ENCODE results near the gene NBPF26. TPM values are rescaled to one million over a fixed set of nuclear protein-coding genes. Genes with fewer than 3 reads are reported as not detected.
A peak's percentile ranks its signal among the peaks of the same experiment; 100 is the strongest.
"Not testable (repeated sequence)": the region's sequence is repeated elsewhere in the genome, so short reads cannot be mapped to it uniquely, and the experiment has no call there.

Gene NBPF26
- total and polyA plus RNA-seq, 12 donors, result 1.6 to 21.2 (median 9.6) TPM

DNA sequence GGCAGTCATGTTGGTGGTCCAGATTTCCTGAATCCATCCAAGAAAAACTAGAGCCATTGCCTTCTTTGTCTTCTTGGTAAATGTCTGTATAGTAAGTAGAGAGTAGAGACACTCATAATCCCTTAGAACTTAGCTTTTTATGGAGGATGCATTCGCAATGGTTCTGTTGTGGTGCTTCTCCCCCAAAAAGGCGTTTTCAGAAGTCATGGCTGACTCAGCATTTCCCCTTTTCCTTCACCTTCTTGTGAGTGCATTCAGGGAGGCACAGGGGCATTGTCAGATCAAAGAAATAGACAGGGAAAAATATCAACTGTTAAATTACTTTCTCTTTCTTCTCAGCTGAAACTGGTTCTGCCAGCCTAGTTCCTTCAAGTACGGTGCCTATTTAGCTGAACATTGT, 45.3 kb downstream of the NBPF26 start:
- H3K36me3 ChIP-seq; DNase-seq; ATAC-seq; H3K9me3 ChIP-seq; H3K4me3 ChIP-seq; intact Hi-C loops (cut with DNase I); H3K27ac ChIP-seq; H3K4me1 ChIP-seq; H3K27me3 ChIP-seq: not testable (repeated sequence)
- 58 to 89% methylated on average over 2 of the region's 3 CpGs for WGBS, 2 donors

GRCh38 chr1:120805452-120805851, 81.7 kb downstream of the NBPF26 start:
- H3K9me3 ChIP-seq; H3K27me3 ChIP-seq; H3K27ac ChIP-seq; H3K36me3 ChIP-seq; ATAC-seq; H3K4me1 ChIP-seq; intact Hi-C loops (cut with DNase I); H3K4me3 ChIP-seq: not testable (repeated sequence)
- DNase-seq, result peak in 1 of 2 donors; percentile 3
- 27 to 51% methylated on average over 7 of the region's 7 CpGs for WGBS, 2 donors

DNA sequence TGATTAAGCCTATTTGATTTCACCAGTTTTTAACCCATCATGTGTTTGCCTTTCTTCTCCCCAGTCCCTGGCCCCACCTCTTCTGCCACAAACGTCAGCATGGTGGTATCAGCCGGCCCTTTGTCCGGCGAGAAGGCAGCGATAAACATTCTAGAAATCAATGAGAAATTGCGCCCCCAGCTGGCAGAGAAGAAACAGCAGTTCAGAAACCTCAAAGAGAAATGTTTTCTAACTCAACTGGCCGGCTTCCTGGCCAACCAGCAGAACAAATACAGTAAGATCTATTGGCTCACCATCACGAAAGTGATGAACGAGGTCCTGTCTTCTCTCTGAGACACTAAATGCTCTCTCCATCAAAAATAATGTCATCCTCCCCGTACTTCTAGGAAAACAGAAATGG, 88.1 kb downstream of the NBPF26 start:
- peaks cover 0 to 14% (median 0%) of the 10 kb centered on the region in 9 donors for H3K36me3 ChIP-seq
- peak in 7 of 9 donors; percentile 13 to 54 (median 47) for TF ChIP-seq CTCF (IDR thresholded peaks at IDR 0.05)
- H3K27ac ChIP-seq; H3K9me3 ChIP-seq; H3K27me3 ChIP-seq; intact Hi-C loops (cut with DNase I); ATAC-seq; H3K4me3 ChIP-seq; H3K4me1 ChIP-seq: not testable (repeated sequence)
- peak; percentile 13 for DNase-seq
- WGBS, 2 donors, result 10% methylated on average over 10 of the region's 10 CpGs; no CpG with 5 or more reads in 1 of the 2 donors

GRCh38 chr1:120825051-120825450, 101.3 kb downstream of the NBPF26 start:
- H3K4me3 ChIP-seq; H3K4me1 ChIP-seq; DNase-seq; H3K9me3 ChIP-seq; intact Hi-C loops (cut with DNase I); H3K27me3 ChIP-seq; ATAC-seq; H3K27ac ChIP-seq: not testable (repeated sequence)
- no CpG with 5 or more reads among the region's 4 CpGs for WGBS, 2 donors
- peaks cover 0 to 11% (median 0%) of the 10 kb centered on the region in 9 donors for H3K36me3 ChIP-seq

GRCh38 chr1:120826623-120827022, 102.9 kb downstream of the NBPF26 start:
- H3K27me3 ChIP-seq; DNase-seq; H3K4me3 ChIP-seq; intact Hi-C loops (cut with DNase I); H3K27ac ChIP-seq; H3K4me1 ChIP-seq; ATAC-seq; H3K9me3 ChIP-seq: not testable (repeated sequence)
- H3K36me3 ChIP-seq, result peaks cover 0 to 11% (median 0%) of the 10 kb centered on the region in 9 donors
- WGBS, 2 donors, result 80% methylated on average over 1 of the region's 4 CpGs; no CpG with 5 or more reads in 1 of the 2 donors

DNA sequence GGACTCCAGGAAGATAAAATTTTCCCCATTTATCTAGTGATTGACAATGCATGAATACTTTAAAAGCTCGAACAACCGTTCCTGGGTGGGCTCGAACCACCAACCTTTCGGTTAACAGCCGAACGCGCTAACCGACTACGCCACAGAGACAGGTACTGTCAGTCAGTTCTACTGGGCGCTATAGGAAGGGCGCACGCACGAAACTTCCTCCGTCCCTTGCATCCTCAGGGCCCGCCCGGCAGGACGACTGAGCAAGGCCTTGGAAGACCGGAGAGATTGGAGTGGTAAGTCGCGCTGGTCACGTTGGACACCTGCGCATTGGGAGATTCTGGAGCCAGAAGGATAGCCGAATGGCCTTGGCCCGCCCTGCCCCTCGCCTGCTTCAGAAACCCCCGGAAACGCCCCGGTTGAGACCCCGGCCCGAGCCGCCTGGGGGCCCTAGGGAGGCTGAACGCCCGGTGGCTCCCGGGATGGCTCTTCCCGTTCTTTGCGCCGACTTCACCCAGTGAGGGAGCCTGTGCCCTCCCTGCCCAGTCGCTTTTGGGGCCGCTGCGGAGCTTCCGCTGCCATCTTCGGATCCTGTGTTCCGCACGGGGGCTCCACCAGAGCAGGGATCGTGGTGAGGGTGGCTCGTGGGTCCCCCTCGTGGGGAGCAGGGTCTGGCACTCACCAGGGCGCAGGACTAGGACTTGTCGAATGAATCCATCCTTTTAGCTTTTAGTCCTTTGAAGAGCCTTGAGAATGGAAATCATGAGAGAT, 120.6 kb downstream of the NBPF26 start:
- H3K36me3 ChIP-seq; ATAC-seq; H3K9me3 ChIP-seq; H3K27me3 ChIP-seq; H3K4me1 ChIP-seq; intact Hi-C loops (cut with DNase I): not testable (repeated sequence)
- Histone ChIP-seq H3K4me3 (peak overlapping the region in 9 of 10 donors; percentile 32 to 64 (median 48)), H3K27ac (peak overlapping the region in 6 of 10 donors; percentile 46 to 84 (median 70))
- DNase-seq, result peak; percentile 55 to 60
- WGBS, 2 donors, result 0 to 1% methylated on average over 22 to 48 of the region's 49 CpGs
- TF ChIP-seq CTCF (IDR thresholded peaks at IDR 0.05), result peak in 5 of 9 donors; percentile 18 to 48 (median 30)

GRCh38 chr1:120844945-120845330, 121.2 kb downstream of the NBPF26 start:
- Histone ChIP-seq H3K4me3 (peak overlapping the region in 7 of 10 donors; percentile 32 to 64 (median 56)), H3K27ac (peak overlapping the region in 1 of 10 donors; percentile 84)
- ATAC-seq; H3K9me3 ChIP-seq; intact Hi-C loops (cut with DNase I); H3K27me3 ChIP-seq; H3K36me3 ChIP-seq; H3K4me1 ChIP-seq; DNase-seq: not testable (repeated sequence)
- 8% methylated on average over 12 of the region's 21 CpGs; no CpG with 5 or more reads in 1 of the 2 donors for WGBS, 2 donors

DNA sequence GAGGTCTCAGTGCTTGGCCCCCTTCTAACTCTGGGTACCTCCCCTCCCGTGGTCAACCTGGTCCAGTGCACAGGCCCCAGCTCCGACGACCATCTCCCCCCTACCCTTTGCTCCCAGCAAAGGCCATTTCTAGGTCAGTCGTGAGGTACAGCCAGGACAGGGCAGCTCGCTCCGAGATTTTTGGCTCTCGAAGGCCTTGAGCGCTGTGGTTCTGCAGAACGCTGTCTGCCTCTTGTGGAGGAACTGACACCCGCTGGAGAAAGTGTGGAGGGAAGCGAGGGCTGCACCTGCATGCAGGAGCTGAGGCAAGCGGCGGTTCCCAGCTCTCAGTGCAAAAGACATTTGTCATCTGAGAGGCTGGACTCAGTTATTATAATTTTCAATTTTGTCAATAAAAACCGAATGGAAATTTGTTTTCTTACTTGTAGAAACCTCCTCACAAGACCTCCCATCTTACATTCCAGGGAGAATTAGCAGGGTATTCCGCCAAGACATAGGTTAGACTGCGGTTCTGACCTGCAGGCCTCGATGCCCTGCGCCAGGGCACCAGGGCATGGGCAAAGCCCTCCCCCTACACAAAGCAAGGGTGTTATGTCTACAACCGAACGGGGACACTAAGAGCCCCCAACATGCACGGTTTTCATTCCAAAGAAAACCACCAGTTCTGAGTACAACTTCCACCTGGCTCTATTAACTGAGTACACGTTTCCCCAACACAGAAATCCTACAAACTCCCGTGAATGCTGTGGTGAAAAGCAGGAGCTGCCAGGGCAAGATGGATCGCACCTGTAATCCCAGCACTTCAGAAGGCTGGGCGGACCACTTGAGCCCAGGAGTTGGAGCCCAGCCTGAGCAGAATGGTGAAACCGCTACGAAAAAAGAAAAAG, 125.9 kb downstream of the NBPF26 start:
- H3K4me3 ChIP-seq, result peak overlapping the region in 4 of 10 donors; percentile 48 to 54 (median 49)
- H3K36me3 ChIP-seq; H3K27me3 ChIP-seq; H3K4me1 ChIP-seq; H3K27ac ChIP-seq; intact Hi-C loops (cut with DNase I); H3K9me3 ChIP-seq; DNase-seq: not testable (repeated sequence)
- WGBS, 2 donors, result 4 to 52% methylated on average over 3 to 19 of the region's 27 CpGs
- peak in 5 of 8 donors; percentile 8 to 35 (median 12) for ATAC-seq

- H3K36me3 ChIP-seq; H3K27me3 ChIP-seq; H3K9me3 ChIP-seq; DNase-seq; intact Hi-C loops (cut with DNase I); H3K4me1 ChIP-seq: not testable (repeated sequence)
- ATAC-seq, result peak in 7 of 8 donors; percentile 31 to 70 (median 43)
- Histone ChIP-seq H3K4me3 (peak overlapping the region in 9 of 10 donors; percentile 22 to 54 (median 47)), H3K27ac (peak overlapping the region in 8 of 10 donors; percentile 52 to 79 (median 63))
- 0 to 18% methylated on average over 1 to 8 of the region's 8 CpGs for WGBS, 2 donors
Measured at GRCh38 chr1:120850287-120850536, 126.5 kb downstream of the NBPF26 start.
